Kidney capillary endothelial cell (primary cell): ENCODE data around the gene ESAM.

ENCODE experiments used
- DNase-seq: peaks from one replicate; pipeline ENCODE4 v3.0.0-alpha.2; 2018; ENCODE audit warnings: low spot score

ESAM gene

GRCh38 chr11:124752471-124753102 is 9.5 kb downstream of the ESAM start:
- DNase-seq = no peak

- DNase-seq = no peak
Observed at GRCh38 chr11:124751741-124752470, 10.2 kb downstream of the ESAM start, which contains the start of gene VSIG2. Gene VSIG2, minus strand, starts transcription at chr11:124752255. Its CDS starts 118 bp downstream, at chr11:124752137.

- DNase-seq = no peak
Observed at GRCh38 chr11:124751391-124751740, 10.7 kb downstream of the ESAM start.

DNA sequence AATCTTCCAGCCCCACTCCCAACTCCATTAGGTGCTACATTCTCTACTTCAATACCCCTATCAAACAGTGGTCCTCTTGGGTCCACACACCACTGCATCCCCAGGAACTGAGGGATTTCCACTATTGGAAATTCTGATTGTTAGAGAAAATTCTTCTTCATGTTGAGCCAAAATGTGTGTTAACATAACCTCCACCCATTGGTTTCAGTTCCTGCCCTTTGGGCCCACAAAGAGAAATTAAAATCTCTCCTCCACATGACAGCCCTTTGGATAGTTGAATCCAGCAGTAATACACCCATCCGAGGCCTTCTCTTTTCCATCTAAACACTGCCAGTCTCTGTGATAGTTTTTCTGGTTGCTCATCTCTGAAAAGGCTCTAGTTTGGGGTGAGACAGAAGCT is 12.2 kb downstream of the ESAM start:
- no peak for DNase-seq

DNA sequence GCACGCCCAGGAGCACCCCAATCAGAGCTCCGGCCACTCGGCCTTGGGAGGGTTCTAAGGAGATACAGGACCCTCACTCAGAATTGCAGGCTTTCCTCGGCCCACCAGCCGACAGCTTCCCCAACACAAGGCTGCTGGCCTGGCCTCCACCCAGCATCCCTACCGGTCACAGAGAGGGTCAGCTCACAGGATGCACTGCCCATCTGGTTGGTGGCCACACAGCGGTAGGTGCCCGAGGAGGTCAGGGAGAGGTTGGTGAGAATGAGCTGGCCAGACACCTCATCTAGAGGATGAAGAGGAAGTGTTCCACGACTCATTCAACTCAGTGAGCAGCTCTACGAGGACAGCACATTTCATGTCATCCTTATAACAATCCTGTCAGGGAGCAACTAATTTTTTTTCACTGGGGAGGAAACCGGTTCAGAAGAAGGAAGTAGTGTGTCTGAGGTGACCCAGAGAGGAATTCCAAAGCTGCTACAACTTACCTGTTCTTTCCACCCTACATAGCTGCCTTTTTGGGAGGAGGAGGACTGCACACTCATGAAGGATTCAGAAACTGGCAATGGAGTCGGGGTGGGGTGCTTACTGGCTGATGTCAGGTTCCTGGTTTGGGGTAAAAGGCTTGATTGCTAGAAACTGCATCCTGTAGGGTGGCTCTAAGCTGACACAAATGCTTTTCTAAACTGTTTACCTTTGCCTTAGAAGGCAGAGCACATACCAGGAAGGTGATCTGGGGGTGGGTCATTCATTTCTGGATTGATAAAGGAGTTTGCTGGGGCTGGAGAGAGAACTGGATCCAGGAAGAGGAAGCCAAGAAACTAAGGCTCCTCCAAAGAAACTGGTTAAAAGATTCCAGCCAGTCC is 13.4 kb downstream of the ESAM start:
- peak; percentile 96 for DNase-seq

GRCh38 chr11:124748100-124748418 is 14.0 kb downstream of the ESAM start:
- DNase-seq = no peak

DNA sequence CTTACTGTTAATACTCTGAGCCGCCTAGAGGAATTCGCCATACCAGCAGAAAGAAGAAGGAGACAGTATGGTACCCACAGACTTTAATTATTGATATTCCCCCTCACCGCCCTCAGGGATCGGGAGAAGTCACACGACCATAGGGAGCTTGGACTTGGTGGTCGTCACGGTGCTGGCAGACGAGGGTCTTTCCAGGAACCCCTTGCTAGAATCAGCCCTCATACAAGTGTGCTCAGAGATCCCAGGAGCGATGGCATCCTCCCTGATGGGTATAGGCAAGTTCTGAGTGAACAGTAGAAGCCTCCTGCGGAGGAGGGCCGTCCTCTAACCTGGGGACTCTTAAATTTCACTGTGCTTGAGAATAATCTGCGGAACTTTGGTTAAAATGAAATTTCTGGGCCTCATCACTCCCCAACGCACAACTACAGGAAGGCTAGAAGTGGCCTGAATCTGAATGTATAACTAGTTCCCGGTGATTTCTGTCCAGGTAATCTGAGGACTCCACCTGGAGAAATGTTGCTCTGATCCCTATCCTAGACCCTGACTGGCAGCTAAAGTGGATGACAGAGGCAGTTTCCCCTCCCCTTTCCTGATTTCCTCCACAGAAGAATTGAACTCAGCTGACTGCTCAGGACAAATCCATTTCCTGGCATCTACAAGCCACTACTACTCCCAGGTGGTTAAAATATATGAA is 14.5 kb downstream of the ESAM start:
- DNase-seq = no peak

DNA sequence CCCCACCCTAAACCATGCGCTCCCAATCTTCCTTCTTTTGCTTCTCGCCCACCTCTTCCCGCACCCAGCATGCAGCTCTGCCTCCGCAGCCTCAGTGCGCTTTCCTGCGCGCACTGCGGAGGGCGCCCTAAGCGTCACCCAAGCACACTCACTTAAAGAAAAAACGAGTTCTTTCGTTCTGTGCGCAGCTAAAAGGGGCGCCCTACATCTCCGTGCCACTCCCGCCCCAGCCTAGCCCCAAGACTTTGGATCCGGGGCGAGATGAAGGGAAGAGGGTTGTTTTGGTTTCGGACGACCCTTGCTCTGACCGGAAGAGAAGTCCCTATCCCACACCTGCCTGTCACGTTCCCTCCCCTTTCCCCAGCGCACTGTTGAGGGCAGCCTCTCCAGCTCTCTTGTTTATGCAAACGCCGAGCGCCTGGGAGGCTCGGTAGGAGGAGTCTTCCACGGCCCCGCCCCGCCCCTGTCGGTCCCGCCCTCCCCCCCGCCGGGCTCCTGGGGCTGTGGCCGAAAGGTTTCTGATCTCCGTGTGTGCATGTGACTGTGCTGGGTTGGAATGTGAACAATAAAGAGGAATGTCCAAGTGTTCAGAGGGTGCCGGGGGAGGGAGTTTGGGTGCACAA is 15.4 kb downstream of the ESAM start:
- DNase-seq = no peak

GRCh38 chr11:124745835-124746620 is 16.1 kb downstream of the ESAM start:
- DNase-seq = no peak

GRCh38 chr11:124745270-124745834 is 16.7 kb downstream of the ESAM start:
- no peak for DNase-seq

- DNase-seq = no peak
Observed at GRCh38 chr11:124743050-124743449, 19.0 kb downstream of the ESAM start.

DNA sequence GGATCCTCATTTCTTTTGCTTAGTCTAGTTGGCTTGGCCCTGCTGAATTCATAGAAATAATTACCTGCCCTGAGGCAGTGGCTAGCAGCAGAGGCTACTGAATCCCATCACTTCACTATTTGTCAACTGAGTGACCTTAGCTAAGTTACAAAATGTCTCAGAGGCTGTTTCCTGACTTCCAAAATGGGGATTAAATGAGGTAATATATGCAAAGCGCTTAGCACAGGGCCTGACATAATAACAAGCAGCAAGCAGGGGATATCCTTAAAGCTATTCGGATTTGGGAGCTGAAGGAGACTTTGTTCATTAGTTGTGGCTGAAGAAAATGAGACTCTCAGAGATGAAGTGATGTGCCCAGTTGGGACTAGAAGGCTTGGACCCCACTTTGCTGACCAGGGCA is 19.5 kb downstream of the ESAM start:
- DNase-seq = no peak

- DNase-seq = no peak
Observed at GRCh38 chr11:124740277-124740882, 21.7 kb downstream of the ESAM start.

GRCh38 chr11:124739479-124740276 is 22.4 kb downstream of the ESAM start, which contains the start of gene NRGN:
Gene NRGN, plus strand, starts transcription at chr11:124739942. Its CDS starts 143 bp downstream, at chr11:124740085.
- DNase-seq = peak; percentile 86

GRCh38 chr11:124738713-124739478 is 23.2 kb downstream of the ESAM start:
- DNase-seq = no peak

DNA sequence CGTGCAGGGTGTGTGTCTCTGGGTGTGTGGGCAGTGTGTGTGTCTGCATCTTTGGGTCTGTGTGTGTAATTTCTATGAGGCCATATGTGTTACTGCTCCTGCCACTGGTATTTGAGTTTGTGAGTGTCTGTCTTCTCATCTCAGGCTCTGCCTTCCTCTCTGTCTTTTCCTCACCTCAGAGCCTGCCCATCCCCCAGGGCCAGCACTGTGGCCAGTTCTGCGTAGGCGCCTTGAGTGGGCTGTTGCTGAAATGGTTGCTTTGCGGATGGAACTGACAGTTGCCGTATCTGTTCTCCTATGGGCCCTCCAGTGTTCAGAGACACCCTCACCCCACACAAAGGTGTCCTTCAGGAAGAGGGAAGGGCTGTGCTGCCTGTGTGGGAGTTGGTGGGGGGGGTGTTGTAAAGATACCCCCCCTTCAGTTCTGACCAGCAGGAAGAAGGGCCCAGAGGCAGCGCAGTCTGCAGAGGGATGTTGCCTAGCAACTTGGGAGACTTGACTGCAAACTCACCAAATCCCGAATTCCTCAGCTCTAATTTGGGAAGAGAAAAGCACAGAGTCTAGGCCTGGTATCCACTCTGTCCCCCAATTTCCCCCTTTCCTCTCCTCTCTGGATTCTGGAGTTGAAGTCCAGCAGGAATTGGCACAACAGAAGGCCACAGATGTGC is 24.3 kb downstream of the ESAM start:
- DNase-seq = no peak

DNA sequence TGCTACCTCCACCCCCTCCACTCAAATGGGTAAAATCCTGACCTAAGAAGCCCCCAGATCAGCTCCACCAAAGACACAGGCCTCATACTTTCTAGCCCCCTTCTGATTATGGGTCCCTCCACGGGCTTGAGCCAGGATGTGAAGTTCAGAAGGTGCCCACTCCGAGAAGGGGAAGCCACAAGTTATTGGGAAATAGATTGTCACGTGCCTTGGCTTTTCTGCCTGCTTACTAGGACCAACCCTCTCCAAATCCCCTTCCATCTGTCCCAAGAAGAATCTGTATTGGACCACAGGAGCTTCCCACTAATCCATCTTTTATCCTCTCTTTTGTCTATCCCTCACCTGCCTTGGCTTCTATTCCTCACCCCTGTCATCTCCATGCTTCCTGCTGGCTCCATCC is 25.4 kb downstream of the ESAM start:
- DNase-seq = no peak

DNA sequence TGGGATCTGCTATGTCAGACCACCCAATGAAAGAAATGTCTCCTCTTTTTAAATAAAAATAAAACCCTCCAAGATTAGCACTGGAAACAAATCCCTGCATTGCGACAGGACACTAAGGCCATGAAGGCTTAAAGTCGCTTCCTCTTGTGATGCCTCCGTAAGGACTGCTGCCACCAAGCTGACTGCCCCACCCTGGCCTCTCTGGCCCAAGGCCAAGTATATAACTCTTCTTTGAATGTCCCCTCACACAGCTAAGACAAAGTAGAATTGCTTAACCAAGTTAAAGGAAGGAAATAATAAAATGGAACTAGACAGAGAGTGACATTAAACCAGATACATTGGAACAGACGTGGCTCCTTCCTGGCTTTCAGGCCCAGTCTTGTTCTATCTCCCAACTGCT is 29.9 kb downstream of the ESAM start:
- DNase-seq = no peak
